ENCODE measurements around the gene MAP9. TPM values are rescaled to one million over a fixed set of nuclear protein-coding genes. Genes with fewer than 3 reads are reported as not detected.
"Not testable (repeated sequence)": the region's sequence is repeated elsewhere in the genome, so short reads cannot be mapped to it uniquely, and the experiment has no call there.

Gene MAP9
- polyA plus RNA-seq, 1 donor = 35.3 TPM

- no peak for DNase-seq
These were observed 22.7 kb downstream of the MAP9 start for GRCh38 chr4:155353923-155354540.

DNA sequence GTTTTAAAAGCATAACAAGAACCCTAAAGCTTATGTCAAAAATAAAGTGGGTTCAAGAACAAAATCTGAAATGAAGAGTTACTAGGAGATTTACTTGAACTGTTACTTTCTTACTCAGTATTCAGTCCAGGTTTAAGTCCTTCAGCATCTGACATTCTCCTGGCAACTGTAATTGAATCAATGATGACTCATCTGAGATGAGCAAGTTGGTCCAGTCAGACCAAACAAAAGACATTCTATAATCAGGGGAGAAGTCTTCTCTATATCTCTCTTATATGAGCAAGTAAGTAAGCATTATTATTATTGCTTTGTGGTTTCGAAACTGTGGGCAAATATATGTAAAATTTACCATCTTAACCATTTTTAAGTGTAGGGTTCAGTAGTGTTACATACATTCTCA is 34.6 kb downstream of the MAP9 start:
- DNase-seq = no peak

DNA sequence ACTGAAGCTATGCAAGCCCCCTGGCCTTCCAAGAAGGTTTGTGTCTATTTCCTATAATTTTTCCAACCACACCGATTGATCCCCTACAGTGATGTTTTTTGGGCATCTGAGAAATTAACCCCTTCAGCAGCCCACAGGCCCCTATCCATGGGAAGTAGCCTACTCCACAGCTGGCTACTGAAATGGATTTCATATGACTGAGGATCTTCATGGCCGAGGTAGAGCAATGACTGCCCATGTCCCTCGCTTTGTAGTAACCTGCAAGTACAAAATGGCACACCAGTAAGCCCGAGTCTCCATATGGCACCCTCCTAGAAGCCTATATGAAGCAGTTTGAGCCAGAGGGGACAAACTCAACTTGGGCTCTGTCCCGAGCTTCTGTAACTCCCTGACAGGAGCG is 36.8 kb downstream of the MAP9 start:
- no peak for DNase-seq

DNA sequence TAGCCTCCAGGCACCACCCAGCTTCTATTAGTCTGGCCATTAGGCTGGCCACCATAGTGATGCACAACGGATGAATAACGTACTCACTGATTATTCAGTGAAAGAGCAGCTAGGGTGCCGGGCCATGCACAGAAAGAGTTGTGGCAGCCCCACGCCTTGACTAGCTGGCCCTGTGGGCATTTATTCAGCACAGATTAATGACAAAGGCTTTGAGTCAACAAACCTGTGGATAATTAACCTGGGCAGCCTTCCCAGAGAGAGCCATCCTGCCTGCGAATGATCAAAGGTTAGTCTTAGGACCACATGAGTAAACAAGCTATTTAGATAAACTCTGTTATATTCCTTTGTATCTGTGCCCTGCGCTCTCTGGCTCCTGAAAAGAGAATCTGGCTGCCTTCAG is 37.2 kb downstream of the MAP9 start:
- DNase-seq = no peak

DNA sequence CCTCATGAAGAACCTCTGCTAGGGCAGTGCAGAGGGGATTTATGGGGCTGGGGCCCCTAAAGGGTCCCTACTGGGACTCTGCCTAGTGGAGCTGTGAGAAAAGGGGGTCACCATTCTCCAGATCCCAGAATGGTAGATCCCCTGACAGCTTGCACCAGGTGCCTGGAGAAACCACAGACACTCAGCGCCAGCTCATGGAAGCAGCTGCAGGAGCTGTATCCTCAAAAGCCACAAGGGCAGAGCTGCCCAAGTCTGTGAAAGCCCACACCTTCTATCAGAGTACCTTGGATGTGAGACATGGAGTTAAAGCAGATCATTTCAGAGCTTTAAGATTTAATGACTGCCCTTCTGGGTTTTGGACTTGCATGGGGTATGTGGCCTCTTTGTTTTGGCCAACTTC is 38.6 kb downstream of the MAP9 start:
- no peak for DNase-seq

DNA sequence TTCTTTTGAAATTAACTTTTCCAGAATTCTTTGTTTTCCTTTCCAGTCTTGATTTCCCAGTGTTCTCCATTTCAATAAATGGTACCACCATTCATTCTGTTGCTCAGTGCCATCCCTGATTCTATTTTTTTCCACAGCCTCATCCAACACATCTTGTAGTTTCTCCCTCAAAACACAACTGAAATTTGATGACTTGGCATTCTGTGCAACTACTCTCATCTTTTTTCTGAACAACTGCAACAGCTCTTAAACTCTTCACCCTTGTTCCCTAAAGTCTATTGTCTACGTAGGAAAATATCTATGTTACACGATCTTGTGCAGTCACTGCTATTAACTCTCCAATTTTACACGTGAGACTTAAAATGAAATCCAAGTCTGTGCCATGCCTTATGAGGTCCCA is 40.5 kb downstream of the MAP9 start:
- no peak for DNase-seq

DNA sequence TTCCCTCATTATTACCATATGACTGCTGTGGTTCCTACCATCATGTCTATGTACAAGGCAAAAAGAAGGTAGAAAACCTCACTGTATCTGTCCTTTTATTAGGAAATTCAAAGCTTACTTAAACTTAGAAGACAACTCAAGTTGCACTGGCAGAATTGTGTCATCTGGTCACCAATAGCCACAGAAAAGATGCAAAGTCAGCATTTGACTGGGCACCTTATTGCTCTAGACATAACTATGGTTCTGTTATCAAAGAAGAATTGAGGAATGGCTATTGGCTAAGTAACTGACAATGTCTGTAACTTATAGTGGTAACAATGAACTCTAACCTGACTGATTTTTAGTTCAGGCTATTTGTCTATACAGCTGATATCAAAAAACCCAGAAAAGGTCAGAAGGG is 45.3 kb downstream of the MAP9 start:
- DNase-seq = no peak

DNA sequence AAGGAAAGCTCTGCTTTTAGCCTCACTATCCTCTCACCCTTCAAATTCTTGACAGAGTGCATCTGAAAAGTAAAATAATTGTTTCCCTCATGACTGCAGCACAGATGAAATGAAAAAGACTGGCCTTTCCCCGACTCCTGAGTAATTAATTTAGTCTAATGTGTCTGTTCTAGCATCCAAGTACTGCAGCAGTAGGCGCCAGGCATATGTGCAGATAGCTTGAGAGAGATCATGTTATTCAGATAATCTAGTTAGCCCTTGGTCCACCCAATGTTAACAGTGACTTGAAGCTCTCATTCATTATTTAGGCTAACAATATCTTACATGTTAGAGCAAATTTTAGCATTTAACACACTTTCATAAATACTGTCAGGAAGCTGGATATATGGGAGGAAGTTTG is 54.0 kb downstream of the MAP9 start:
- no peak for DNase-seq

DNA sequence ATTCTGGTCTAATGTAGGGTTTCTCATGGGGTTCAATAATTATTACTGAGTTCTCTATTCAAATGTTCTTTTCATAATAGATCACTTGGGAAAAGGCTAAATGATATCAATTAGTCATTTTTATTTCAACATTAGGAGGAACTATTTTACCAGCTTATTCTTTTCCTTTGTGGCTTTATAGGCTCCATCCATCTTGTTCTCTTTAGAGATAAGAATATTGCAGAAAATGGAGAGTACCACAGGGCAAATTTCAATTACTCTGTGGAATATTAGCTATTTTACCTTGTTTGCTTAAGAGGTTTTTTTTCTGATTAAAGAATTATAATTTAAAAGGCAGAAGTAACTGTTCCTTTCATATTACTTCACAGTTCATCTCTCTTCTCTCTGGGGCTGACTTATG is 55.8 kb downstream of the MAP9 start:
- DNase-seq = no peak

GRCh38 chr4:155319516-155319915 is 57.2 kb downstream of the MAP9 start:
- DNase-seq = no peak

DNA sequence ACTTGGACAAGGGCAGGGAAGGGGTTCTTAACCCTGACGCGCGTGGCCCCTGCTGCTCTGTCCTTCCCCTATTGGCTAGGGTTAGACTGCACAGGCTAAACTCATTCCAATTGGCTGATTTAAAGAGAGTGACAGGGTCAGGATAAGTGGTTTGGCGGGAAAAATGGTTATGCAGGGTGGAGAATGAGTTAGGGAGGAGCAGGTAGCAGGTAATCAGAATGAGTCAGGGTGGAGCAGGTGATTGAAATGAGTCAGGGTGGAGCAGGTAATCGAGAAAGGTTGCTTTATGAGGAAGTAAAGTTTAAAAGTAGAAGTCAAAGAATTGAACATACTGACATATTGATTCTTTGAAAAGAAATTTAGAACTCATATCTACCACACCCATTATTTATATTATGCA is 64.7 kb downstream of the MAP9 start:
- not testable (repeated sequence) for DNase-seq

GRCh38 chr4:155307731-155308277 is 69.0 kb downstream of the MAP9 start:
- DNase-seq = no peak

- no peak for DNase-seq
These were observed 71.1 kb downstream of the MAP9 start for GRCh38 chr4:155305619-155306018.

DNA sequence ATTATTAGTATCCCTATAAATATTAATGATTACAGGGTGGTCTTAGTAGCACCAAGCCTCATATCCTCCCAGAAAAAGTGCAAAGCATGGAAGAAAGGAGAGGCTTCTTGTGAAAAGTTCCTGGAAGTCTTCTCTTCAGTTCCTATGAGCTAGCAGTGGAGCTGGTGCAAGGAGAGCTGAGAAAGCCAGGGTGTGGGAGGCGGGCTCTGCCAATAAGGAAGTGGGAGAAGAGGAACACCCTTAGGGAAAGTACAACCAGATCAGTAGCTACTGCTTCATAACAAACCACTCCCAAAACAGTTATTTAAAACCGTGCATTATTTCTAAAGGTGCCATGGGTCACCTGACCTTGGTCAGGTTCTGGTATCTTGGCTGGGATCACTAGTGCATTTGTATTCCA is 72.4 kb downstream of the MAP9 start:
- DNase-seq = no peak

GRCh38 chr4:155299103-155299502 is 77.7 kb downstream of the MAP9 start:
- no peak for DNase-seq

Other genes with a start within 250 kb of the MAP9 start
- gene NPY2R, start 168.3 kb downstream of the MAP9 start, polyA plus RNA-seq (ENCODE audit: insufficient read length) = 0.53 TPM